Astrocyte (in vitro differentiated cells and primary cell): ENCODE data around the gene RABGAP1L. TPM values are rescaled to one million over a fixed set of nuclear protein-coding genes. Genes with fewer than 3 reads are reported as not detected.

Experiments
- DNase-seq: peaks from one replicate; pipeline ENCODE4 v3.0.0-alpha.2; 2010; ENCODE audit warnings: low read depth
- FAIRE-seq: peaks from 2 replicates; lab custom pipeline; 2011; peaks lifted over from hg19 to GRCh38; lab: Jason Lieb, UNC
- H2AFZ ChIP-seq: 2 replicates; pipeline ENCODE4 v1.6.0; 2012; ENCODE audit warnings: low read depth, low read length, inconsistent platforms
- H3K27ac ChIP-seq: 2 replicates; pipeline ENCODE4 v1.5.1; 2011; ENCODE audit warnings: low read depth, low read length, inconsistent platforms
- H3K27me3 ChIP-seq: 2 replicates; pipeline ENCODE4 v1.6.0; 2011; ENCODE audit warnings: low read length, inconsistent platforms; ENCODE audit not compliant: insufficient read depth
- H3K36me3 ChIP-seq: 2 replicates; pipeline ENCODE4 v1.5.1; 2011; ENCODE audit warnings: low read length, inconsistent platforms; ENCODE audit not compliant: insufficient read depth
- H3K4me1 ChIP-seq: 2 replicates; pipeline ENCODE4 v1.5.1; 2011; ENCODE audit warnings: low read length, inconsistent platforms; ENCODE audit not compliant: insufficient read depth
- H3K4me2 ChIP-seq: 2 replicates; pipeline ENCODE4 v1.6.0; 2012; ENCODE audit warnings: low read length, inconsistent platforms
- H3K4me3 ChIP-seq: 2 replicates; pipeline ENCODE4 v1.5.1; 2011; ENCODE audit warnings: low read depth, mild to moderate bottlenecking, low read length, inconsistent platforms; ENCODE audit not compliant: insufficient read depth
- H3K79me2 ChIP-seq: 2 replicates; pipeline ENCODE4 v1.6.0; 2012; ENCODE audit warnings: mild to moderate bottlenecking, low read length, inconsistent platforms; ENCODE audit not compliant: insufficient read depth
- H3K9ac ChIP-seq: 2 replicates; pipeline ENCODE4 v1.6.0; 2012; ENCODE audit warnings: mild to moderate bottlenecking, low read length, inconsistent platforms
- H3K9me3 ChIP-seq: 2 replicates; pipeline ENCODE4 v1.5.1; 2012; ENCODE audit warnings: low read depth, mild to moderate bottlenecking, low read length, inconsistent platforms; ENCODE audit not compliant: insufficient read depth
- H4K20me1 ChIP-seq: 2 replicates; pipeline ENCODE4 v1.6.0; 2012; ENCODE audit warnings: low read length, inconsistent platforms; ENCODE audit not compliant: insufficient read depth
- H3K27ac Mint-ChIP-seq: one replicate; pipeline ENCODE4 v1.8.0; 2021; ENCODE audit warnings: mild to moderate bottlenecking, mixed read lengths; ENCODE audit not compliant: unreplicated experiment
- H3K27me3 Mint-ChIP-seq: one replicate; pipeline ENCODE4 v1.8.0; 2021; ENCODE audit warnings: low read depth, mixed read lengths; ENCODE audit not compliant: unreplicated experiment
- H3K36me3 Mint-ChIP-seq: one replicate; pipeline ENCODE4 v1.8.0; 2021; ENCODE audit warnings: low read depth, mixed read lengths; ENCODE audit not compliant: unreplicated experiment
- H3K4me1 Mint-ChIP-seq: one replicate; pipeline ENCODE4 v1.8.0; 2021; ENCODE audit warnings: low read depth, mixed read lengths; ENCODE audit not compliant: unreplicated experiment
- H3K4me3 Mint-ChIP-seq: one replicate; pipeline ENCODE4 v1.8.0; 2021; ENCODE audit warnings: mild to moderate bottlenecking, moderate library complexity, mixed read lengths; ENCODE audit not compliant: unreplicated experiment
- H3K9me3 Mint-ChIP-seq: one replicate; pipeline ENCODE4 v1.8.0; 2021; ENCODE audit warnings: mild to moderate bottlenecking, mixed read lengths; ENCODE audit not compliant: unreplicated experiment
- CTCF ChIP-seq: IDR thresholded peaks from 2 replicates; pipeline ENCODE4 v1.5.1; 2011; ENCODE audit warnings: low read depth, mild to moderate bottlenecking, inconsistent platforms, low read length, moderate library complexity; ENCODE audit not compliant: insufficient read depth
- EZH2 ChIP-seq: IDR thresholded peaks from 2 replicates; pipeline ENCODE4 v1.6.1; 2012; ENCODE audit warnings: mild to moderate bottlenecking, low read length, inconsistent platforms; ENCODE audit not compliant: insufficient read depth
- total RNA-seq: library from RNA; stranded (reverse); gene quantifications from 2 replicates; pipeline ENCODE4 v1.2.1, GENCODE V29; 2021

Gene RABGAP1L
- total RNA-seq, 1 donor from 2014 or later = 40.2 TPM

- Mint-ChIP-seq H3K4me3 (no peak overlapping the region), H3K36me3 (no peaks in the 10 kb centered on the region), H3K27me3 (no peaks in the 10 kb centered on the region), H3K27ac (no peak overlapping the region), H3K4me1 (peaks cover 7% of the 10 kb centered on the region), H3K9me3 (no peaks in the 10 kb centered on the region)
- DNase-seq = no peak
- H3K36me3 ChIP-seq = no peaks in the 10 kb centered on the region
- H4K20me1 ChIP-seq = no peaks in the 10 kb centered on the region
- no peak overlapping the region for H3K27ac ChIP-seq
- FAIRE-seq = no peak
- H3K4me3 ChIP-seq = no peak overlapping the region
- H3K27me3 ChIP-seq = no peaks in the 10 kb centered on the region
- no peak overlapping the region for H3K4me2 ChIP-seq
- H3K9me3 ChIP-seq = no peaks in the 10 kb centered on the region
- H3K4me1 ChIP-seq = no peaks in the 10 kb centered on the region
- no peaks in the 10 kb centered on the region for H3K79me2 ChIP-seq
- TF ChIP-seq EZH2 = no peak
- no peak for TF ChIP-seq CTCF
- H2AFZ ChIP-seq = no peak overlapping the region
- no peak overlapping the region for H3K9ac ChIP-seq
Observed at GRCh38 chr1:174112489-174113162, 46.7 kb upstream of the RABGAP1L start.

- Histone ChIP-seq H3K9ac (no peak overlapping the region), H3K36me3 (no peaks in the 10 kb centered on the region), H3K27me3 (no peaks in the 10 kb centered on the region), H4K20me1 (no peaks in the 10 kb centered on the region), H3K27ac (no peak overlapping the region), H3K9me3 (no peaks in the 10 kb centered on the region), H2AFZ (no peak overlapping the region), H3K4me2 (no peak overlapping the region), H3K4me1 (no peaks in the 10 kb centered on the region), H3K4me3 (no peak overlapping the region), H3K79me2 (no peaks in the 10 kb centered on the region)
- Mint-ChIP-seq H3K4me1 (peaks cover 7% of the 10 kb centered on the region), H3K27me3 (no peaks in the 10 kb centered on the region), H3K4me3 (no peak overlapping the region), H3K36me3 (no peaks in the 10 kb centered on the region), H3K27ac (no peak overlapping the region), H3K9me3 (no peaks in the 10 kb centered on the region)
- FAIRE-seq (no peak), DNase-seq (no peak)
- TF ChIP-seq EZH2 (no peak), CTCF (no peak)
Observed at GRCh38 chr1:174114106-174114505, 45.2 kb upstream of the RABGAP1L start.

- peaks cover 7% of the 10 kb centered on the region for H3K4me1 Mint-ChIP-seq
- H3K4me1 ChIP-seq = no peaks in the 10 kb centered on the region
Observed at GRCh38 chr1:174114788-174115448, 44.4 kb upstream of the RABGAP1L start.

More at GRCh38 chr1:174114788-174115448, 44.4 kb upstream of the RABGAP1L start:
- H3K4me2 ChIP-seq = no peak overlapping the region
- no peaks in the 10 kb centered on the region for H3K9me3 ChIP-seq
- no peaks in the 10 kb centered on the region for H3K79me2 ChIP-seq
- no peaks in the 10 kb centered on the region for H3K36me3 Mint-ChIP-seq
- H3K9ac ChIP-seq = no peak overlapping the region
- H3K36me3 ChIP-seq = no peaks in the 10 kb centered on the region
- peaks cover 3% of the 10 kb centered on the region for H3K27me3 ChIP-seq
- no peak overlapping the region for H3K27ac Mint-ChIP-seq
- H3K27me3 Mint-ChIP-seq = no peaks in the 10 kb centered on the region
- no peaks in the 10 kb centered on the region for H3K9me3 Mint-ChIP-seq
- H4K20me1 ChIP-seq = no peaks in the 10 kb centered on the region
- FAIRE-seq = peak; percentile 50
- H3K27ac ChIP-seq = no peak overlapping the region
- peak; percentile 18 for DNase-seq
- no peak overlapping the region for H3K4me3 Mint-ChIP-seq
- no peak overlapping the region for H3K4me3 ChIP-seq
- peak; percentile 71 for TF ChIP-seq CTCF
- no peak for TF ChIP-seq EZH2
- no peak overlapping the region for H2AFZ ChIP-seq
